ENCODE results near the gene ARMC3. TPM values are rescaled to one million over a fixed set of nuclear protein-coding genes. Genes with fewer than 3 reads are reported as not detected.
"Not testable (repeated sequence)": the region's sequence is repeated elsewhere in the genome, so short reads cannot be mapped to it uniquely, and the experiment has no call there.

ARMC3 gene, protein sequence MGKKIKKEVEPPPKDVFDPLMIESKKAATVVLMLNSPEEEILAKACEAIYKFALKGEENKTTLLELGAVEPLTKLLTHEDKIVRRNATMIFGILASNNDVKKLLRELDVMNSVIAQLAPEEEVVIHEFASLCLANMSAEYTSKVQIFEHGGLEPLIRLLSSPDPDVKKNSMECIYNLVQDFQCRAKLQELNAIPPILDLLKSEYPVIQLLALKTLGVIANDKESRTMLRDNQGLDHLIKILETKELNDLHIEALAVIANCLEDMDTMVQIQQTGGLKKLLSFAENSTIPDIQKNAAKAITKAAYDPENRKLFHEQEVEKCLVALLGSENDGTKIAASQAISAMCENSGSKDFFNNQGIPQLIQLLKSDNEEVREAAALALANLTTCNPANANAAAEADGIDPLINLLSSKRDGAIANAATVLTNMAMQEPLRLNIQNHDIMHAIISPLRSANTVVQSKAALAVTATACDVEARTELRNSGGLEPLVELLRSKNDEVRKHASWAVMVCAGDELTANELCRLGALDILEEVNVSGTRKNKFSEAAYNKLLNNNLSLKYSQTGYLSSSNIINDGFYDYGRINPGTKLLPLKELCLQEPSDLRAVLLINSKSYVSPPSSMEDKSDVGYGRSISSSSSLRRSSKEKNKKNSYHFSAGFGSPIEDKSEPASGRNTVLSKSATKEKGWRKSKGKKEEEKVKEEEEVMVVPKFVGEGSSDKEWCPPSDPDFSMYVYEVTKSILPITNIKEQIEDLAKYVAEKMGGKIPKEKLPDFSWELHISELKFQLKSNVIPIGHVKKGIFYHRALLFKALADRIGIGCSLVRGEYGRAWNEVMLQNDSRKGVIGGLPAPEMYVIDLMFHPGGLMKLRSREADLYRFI
- total RNA-seq, result not detected in 2 replicates

DNA sequence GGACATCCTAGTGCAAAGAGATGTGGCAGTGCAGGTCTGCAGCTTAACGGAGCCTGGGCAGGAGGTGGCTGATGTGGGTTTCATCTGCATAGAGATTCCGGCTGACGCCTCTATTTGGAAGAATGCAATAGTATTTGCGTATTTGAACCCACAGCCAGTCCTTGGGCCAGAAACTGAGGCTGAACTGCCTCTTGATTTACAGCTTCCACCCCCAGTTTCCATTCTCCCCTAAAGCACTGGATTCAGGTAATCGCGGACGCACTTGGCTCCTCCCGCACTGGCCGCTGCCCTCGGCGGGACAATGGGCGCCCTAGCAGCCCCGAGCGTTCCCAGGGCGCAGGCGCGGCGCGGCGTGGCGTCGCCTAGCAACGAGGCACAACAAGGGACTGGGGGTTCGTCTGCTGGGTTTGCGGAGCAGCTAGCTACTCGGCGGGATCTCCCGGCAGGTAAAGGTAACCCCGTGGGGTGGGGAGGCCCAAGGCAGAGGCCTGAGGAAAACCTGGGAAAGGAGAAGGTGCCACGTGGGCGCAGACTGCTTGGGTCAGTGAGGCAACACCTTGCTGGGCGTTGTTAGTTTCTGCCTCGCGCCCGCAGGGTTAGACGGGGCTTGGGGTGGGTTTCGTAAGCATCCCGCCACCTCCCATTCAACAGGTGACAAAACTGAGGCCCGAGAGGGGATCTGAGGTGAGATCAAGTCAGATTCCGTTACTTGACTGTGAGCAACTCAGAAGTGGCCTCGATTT lies at the start of gene ARMC3:
ARMC3 (plus strand) TSS at position 393 of the 743 bp plus-strand sequence. CDS start 3,944 bp downstream, outside the sequence.
- intact Hi-C loops (cut with micrococcal nuclease), result no loop called here

DNA sequence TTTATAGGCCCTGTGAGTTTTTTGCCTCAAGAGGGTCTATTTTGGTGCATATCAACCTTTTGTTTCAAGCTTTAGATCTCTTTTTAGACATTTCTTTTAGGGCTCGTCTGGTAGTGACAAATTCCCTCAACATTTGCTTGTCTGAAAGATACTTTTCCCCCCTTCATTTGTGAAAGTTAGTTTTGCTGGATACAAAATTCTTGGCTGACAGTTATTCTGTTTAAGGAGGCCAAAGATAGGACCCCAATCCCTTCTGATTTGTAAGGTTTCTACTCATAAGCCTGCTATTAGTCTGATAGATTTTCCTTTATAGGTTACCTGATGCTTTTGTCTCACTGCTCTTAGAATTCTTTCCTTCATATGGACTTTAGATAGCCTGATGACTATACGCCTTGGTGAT lies 36.1 kb upstream of the ARMC3 start:
- intact Hi-C loops (cut with micrococcal nuclease), result no loop called here

DNA sequence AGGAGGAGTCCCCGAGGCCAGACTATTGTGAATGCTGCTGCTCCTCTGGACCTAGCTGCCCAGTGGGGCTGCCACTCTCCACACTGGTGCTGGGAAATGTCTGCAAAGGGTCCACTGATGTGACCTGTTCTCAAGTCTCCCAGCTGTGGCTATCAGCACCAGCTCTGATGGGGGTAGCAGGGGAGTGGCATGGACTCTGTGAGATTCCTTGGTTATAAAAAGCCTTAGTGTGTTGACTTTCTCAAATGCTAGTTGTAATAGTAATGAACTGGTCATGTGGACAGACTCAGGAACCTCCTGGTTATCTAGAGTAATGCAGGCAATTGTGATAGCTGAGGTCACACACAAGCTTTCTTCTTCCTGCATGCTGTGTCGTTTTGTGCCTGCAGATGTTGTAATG lies 34.1 kb upstream of the ARMC3 start:
- intact Hi-C loops (cut with micrococcal nuclease), result no loop called here

DNA sequence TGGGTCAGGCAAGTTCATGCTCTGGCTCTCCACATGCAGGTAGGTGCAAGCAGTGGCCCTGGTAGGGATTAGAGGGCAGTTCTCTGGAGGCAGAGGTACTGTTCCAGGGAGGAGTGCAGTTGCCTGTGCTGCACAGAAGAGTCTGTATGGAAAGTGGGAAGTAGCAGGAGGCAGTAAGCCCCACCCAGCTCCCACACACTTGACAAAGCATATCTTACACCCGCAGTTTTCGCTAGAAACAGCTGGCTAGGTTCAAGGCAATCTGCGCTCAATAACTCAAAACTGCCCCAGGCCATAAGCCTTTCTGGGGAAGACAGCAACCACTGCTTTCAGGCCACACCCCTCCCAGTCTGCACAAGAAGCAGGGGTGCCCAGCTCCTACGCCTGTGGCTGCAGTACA lies 33.1 kb upstream of the ARMC3 start:
- intact Hi-C loops (cut with micrococcal nuclease), result no loop called here

DNA sequence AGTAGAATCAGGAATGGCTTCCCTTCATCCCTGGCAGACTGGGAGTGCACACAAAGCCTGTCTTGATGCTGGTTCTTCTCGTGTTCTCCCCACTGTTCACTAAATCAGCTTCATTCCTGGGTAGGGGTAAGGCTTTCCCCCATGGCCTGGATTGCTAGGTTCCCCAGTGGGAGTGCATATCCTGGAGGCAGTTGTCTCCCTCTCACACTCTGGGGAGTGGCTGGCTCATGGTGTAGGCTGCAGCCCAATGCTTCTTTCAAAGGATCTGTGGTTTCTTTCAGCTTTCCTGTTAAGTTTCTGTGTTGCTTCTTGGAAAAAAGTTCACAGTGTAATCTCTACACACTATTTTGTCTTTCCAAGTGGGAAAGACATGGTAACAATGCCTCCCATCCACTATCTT lies 32.6 kb upstream of the ARMC3 start:
- intact Hi-C loops (cut with micrococcal nuclease), result no loop called here

DNA sequence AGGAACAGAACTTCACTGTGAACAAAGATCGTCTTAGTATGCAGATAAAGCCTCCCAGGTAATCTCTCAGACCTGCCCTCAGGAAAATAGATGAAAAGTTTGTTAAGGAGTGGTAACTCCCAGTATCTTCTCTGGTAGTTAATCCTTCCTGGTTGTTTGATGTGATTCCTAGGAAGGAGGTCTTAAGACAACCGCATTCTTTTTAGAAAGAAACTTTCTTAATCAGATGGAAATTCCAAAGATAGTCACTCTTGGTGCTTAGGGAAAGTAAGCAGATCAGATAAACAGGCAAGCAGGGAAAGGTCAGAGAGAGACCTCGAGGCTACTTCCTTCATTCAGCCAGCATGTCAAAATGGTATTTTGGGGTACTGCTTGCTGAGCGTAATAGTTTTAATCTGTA lies 30.5 kb upstream of the ARMC3 start:
- intact Hi-C loops (cut with micrococcal nuclease), result no loop called here

DNA sequence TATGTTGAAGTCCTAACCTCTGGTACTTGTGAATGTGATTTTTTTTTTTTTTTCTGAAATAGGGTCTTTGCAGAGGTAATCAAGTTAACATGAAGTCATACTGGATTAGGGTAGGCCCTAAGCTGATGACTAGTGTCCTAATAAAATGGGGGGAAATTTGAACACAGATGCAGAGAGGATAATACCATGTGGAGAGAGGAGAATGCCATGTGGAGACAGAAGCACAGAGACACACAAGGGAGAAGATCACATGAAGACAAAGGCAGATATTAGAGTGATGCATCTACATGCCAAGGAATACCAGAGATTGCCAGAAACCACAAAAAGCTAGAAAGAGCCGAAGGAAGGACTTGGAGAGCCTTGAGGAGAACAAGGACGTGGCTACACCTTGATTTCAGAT lies 28.5 kb upstream of the ARMC3 start:
- intact Hi-C loops (cut with micrococcal nuclease), result no loop called here

DNA sequence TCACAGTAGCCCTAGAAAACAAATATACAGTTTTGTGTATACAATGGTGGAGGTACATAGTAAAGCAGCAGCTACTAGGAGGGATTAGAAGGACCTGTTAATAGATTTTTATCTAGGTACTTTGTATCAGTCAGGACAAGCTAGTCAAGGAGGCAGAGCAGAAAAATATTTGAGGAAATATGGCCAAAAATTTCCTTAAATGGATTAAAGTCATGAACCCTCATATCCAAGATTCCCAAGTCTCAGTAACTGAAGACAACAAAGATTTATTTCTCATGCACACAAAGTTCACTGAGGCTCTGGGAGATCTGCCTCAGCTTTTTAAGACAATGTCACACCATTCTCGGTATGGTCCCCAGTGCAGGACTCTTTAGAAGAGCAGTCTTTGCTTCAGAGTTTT lies 28.1 kb upstream of the ARMC3 start:
- intact Hi-C loops (cut with micrococcal nuclease), result no loop called here

DNA sequence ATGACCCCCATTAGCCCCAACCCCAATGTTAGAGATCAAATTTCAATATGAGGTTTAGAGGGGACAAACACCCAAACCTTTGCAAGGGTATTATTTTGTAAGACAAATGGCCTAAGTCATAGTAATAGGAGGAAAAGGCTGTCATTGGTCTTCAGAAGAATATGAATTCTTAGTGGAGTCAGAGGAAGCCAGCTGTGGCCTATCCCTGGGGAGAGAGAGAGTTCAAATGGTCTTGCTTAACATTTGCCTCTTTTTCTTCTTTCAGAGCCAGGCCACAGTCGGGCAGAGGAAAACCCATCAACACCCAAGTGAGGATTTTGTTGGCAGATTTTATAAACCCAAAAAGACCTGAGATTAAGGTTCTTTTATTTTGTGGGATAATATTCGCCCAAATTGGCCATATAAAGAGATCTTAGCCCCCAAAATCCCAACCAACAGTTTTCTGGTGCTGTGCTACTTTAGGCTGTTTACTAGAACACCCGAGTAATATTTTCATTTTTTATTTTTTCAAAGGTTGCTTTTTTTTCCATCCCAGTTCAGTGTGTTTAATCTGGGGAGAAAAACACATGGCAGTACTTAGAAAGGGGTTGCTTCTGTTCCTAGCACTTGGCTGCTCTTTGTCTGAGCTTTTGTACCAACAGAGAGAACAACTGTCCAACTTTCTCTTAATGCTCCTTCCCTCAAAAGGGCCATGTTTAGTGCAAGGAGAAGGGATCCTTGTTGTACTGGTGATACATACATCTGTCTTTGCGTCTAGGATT lies 26.8 kb upstream of the ARMC3 start:
- intact Hi-C loops (cut with micrococcal nuclease), result no loop called here

DNA sequence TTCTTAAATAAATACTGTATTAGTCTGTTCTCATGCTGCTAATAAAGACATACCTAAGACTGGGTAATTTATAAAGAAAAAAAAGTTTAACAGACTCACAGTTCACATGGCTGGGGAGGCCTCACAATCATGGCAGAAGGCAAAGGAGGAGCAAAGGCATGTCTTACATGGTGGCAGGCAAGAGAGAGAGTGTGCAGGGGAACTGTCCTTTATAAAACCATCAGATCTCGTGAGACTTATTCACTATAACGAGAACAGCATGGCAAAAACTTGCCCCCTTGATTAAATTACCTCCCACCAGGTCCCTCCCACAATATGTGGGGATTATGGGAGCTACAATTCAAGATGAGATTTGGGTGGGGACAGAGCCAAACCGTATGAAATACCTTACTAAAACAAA lies 25.7 kb upstream of the ARMC3 start:
- intact Hi-C loops (cut with micrococcal nuclease), result not testable (repeated sequence)

DNA sequence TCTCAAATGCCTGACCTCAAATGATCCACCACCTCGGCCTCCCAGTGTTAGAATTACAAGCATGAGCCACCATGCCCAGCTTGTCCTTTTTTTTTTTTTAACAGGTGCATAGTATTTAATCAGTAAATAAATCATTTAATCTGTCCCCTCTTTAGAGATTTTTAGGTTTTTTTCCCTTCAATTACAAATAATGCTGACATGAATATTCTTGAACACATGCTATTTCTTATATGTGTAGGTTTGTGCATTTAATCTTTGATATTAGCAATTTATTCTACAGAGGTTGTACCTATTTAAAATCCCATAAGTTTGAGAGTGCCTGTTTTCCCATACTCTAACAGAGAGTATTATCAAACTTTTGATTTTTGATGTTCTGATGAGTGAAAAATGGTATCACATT lies 24.2 kb upstream of the ARMC3 start:
- intact Hi-C loops (cut with micrococcal nuclease), result no loop called here

DNA sequence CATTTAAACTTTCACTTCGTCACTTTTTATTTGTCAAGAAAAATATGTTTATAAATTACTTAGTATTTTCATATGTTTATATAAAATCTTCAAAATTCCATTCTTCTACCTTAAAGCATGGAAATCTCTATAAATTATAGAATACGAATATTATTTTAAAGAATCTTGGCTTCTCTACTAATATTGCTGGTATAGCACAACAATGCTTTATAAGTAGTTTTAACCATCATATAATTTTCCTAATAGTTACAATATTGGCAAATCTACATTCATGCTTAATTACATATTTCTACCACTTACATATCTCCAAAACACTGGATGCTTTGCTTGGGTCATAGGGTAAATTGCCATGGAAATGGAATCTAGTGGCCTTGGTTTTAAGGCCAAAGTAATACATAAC lies 21.1 kb upstream of the ARMC3 start:
- intact Hi-C loops (cut with micrococcal nuclease), result no loop called here

DNA sequence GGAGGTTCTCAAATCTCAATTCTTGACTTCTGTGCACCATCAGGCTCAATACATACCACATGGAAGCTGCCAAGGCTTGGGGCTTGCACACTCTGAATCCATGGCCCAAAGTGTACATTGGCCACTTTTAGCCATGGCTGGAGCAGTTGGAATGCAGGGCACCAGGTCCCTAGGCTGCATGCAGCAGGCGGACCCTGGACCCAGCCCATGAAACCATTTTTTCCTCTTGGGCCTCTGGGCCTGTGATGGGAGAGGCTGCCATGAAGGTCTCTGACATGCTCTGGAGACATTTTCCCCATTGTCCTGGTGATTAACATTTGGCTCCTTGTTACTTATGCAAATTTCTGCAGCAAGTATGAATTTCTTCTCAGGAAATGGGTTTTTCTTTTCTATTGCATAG lies 19.0 kb upstream of the ARMC3 start:
- intact Hi-C loops (cut with micrococcal nuclease), result no loop called here

DNA sequence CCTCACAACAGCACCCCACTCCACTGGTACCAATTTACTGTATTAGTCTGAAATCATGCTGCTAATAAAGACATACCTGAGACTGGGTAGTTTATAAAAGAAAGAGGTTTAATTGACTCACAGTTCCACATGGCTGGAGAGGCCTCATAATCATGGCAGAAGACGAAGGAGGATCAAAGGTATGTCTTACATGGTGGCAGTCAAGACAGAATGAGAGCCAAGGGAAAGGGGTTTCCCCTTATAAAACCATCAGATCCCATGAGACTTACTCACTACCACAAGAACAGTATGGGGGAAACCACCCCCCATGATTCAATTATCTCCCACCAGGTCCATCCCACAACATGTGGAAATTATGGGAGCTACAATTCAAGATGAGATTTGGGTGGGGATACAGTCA lies 18.2 kb upstream of the ARMC3 start:
- intact Hi-C loops (cut with micrococcal nuclease), result not testable (repeated sequence)

DNA sequence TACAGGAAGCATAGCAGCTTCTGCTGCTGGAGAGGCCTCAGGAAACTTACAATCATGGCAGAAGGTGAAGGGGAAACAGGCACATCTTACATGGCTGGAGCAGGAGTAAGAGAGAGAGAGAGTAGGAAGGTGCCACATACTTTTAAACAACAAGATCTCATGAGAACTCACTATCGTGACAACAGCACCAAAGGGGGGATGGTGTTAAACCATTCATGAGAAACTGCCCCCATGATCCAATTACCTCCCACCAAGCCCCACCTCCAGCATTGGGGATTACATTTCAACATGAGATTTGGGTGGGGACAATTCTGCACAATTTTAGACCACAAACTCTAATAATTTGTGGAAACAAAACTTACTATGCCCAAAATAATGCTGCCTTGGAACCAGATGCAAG lies 16.8 kb upstream of the ARMC3 start:
- intact Hi-C loops (cut with micrococcal nuclease), result no loop called here

DNA sequence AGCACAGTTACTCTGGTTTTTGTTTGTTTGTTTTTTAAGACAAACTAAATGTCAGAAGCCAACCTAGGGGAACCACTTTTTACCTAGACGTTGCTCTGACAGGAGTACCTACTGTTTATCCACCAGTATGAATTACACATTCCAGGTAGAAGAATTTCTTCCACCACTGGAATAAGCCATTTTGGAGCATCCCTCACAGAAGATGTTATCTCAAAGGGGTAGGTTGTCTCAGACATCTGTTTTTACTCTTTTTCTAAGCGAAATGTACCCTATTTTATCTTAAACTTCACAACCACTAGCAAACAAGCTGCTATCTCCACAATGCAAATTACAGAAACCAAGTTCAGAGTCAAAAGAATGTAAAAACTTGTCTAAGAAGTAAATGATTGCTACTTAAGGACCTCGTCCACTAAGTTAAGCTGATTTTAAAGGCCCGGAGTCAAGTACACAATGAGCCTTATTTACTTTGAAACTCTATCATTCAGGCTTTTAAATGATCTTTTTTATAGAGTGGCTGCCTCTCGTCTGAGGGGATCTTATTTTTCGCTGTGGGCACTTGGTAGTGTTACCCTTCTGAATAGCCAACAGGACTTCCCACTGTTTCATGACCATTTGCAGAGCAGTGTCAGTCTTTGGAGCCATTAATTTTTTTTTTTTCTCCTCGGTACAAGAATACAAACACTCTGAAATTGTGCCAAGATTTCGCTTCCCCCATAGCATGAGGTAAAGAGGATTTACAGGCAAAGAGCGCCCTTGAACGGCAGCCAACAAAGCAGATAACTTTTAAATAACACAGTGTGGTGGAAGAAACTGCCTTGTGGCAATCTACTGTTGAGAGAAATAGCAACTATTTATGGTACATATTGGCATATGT lies 15.7 kb upstream of the ARMC3 start:
- intact Hi-C loops (cut with micrococcal nuclease), result no loop called here

DNA sequence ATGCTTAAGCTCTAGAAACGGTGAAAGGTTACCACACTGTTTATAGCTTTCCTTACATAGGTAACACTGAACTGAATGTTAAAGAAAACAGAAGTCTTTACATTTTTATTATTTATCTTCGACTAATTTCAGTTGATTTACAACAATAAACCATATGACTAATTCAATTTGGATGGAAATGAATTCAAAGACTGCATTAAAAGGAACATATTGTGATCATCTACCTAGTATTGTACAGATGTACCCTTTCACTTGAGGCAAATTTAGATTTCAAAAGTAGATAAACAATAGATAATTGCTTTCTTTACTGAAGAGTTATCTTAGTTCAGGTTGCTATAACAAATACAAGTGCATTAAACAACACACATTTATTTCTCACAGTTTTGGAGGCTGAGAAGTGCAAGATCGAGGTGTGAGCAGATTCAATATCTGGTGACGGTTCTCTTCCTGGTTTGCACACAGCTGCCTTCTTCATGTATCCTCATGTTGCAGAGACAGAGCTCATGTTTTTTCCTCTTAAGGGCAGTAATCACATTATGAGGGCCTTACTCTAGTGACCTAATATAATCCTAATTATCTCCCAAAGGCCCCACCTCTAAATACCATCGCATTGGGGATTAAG lies 15.0 kb upstream of the ARMC3 start:
- intact Hi-C loops (cut with micrococcal nuclease), result no loop called here

DNA sequence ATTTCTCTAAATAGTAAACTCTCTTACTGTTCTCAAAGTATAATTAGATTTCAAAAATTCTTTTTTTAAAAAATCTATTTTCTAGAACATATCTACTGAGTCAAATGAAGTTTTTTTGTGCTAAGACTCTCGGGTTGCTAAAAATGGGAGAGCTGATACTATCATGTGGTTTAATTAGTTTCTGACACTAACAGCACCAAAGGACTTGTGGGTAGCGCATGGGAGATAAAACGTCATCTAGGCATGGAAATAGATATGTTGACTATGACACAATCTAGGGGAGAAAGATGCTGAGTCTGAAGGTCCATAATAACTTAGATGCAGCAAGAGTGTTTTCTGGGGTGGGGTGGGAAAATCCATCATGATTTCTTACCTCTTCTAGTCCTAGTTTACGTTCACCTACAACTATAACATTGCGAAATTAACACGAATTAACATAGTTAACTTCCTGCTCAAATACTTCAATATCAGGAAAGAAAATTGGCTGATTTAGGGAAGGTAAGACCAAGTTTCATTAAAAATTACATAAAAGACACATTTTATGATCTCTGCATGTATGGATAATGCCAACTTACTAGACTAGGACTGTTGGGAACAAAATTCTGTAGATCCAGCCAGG lies 14.3 kb upstream of the ARMC3 start:
- intact Hi-C loops (cut with micrococcal nuclease), result no loop called here

DNA sequence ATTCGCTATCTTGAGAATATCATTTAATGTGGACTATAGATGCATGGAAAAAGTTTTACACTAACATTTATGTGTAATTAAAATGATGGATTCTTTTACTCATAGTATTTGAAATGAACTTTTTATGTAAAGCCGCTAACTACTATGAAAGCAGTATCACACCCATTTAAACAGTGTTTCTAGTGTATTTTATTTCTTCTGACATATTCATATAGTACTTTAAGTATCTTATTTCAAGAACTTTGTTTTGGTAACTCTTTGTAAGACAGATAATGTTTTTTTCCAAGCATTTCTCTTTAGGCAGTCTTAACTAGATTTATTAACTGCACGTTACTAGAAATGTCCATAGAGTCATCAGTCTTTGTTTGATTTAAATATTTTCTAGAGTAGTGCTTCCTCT lies 12.5 kb upstream of the ARMC3 start:
- intact Hi-C loops (cut with micrococcal nuclease), result no loop called here
